GM18498 (cell line): ENCODE data around the gene PLCL2.
A peak's percentile ranks its signal among the peaks of the same experiment; 100 is the strongest.

ENCODE experiments used
- ATAC-seq: cut with Tn5 transposase; IDR thresholded peaks from one replicate; pipeline ENCODE4 v1.9.1; 2021; ENCODE audit warnings: mild to moderate bottlenecking, moderate library complexity; ENCODE audit not compliant: unreplicated experiment

The PLCL2 gene

DNA sequence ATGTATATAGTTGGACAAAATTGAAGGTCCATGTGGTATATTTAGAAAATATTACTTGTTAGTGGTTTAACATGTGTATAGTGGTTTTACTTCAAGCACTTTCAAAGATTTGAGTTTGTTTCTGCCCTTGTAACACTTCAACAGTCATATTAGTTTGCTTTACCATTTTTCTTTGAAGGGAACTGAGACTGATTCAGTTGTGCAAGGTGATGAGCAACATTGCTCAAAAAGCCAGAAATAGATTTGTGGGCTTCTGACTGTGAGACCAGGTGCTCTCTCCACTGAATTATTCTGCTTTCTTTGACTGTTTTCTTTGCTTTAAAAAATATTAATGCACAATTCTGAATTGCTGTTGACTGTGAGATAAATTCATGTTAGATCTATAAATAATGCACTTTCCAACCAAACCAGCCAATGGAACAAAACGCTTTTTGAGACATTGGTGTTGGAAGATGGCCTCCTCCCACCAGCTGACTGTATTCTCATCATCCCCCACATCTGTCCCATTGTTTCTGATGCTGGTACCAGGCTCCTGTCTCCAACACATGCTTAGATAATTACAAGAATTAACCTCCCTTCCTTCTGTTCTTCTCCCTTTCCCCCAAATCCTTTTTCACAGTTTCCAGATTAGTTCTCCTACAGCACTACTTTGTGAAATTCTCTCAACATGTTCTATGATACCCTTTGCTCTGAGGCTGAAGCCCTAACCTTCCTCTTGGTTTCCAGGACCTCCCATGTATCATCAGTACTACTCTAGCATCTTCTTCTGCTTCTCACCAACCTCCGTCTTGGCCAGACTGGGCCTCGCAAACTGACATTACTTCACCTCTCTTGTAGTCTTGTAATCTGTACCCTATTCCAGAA lies 27.9 kb downstream of the PLCL2 start:
- ATAC-seq = peak; percentile 94

DNA sequence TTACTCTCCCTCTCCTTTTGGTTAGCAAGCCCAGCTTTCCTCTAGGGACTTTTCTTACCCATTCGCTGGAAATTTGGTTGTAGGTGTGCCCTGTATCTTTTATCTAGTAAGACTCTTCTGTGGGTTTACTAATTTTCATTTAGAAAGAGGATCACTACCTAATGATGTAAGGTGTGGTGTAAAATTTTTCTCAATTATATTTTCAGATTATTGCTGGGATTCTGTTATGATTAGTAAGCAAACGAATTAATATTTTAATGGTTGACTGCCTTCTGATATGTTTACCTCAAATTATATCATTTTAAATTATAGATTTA lies 28.5 kb downstream of the PLCL2 start:
- no peak for ATAC-seq

DNA sequence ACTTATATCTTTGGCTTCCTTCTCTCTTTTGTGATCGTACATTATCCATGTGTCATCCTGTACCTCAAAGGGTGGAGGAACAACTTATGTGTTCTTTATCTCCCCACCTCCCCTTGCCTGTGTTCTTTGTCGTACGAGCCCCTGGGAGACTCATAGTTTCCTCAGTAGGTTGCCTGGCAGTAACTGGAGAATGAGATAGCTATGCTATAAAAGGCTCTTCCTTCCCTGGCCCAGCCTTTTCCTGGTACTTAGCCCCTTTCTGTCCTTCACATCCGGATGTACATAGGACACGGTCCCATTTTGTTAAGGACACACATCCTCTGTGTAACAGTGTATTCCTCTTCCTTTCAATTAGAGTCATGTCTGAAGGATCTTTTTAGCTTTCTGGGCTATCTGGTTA lies 32.1 kb downstream of the PLCL2 start:
- no peak for ATAC-seq

DNA sequence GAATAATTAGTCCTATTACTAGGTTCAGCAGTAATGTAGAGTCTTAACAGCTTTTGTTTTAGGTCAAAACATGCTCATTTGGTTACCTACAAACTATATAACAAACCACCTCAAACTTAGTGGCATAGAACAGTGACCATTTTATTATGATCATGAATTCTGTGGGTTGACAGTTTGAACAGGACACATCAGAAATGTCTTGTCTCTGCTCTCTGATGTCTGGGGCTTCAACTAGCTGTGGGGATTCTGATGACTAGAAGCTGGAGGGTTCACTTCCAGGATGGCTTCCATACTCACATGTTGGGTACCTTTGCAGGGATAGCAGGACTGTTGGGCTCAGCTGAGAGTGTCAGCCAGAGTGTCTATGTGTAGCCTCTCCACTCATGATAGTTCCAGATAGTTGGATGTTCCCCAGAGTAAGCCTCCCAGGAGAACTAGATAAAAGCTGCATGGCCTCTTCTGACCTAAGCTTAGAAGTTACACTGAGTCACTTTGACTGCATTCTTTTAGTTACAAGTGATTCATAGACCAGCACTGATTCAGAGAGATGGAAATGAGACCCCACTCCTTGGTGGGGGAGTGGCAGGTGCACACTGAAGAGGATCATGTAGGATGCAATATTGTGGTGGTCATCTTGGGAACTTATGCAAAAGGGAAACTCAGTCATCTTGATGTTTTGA lies 32.6 kb downstream of the PLCL2 start:
- ATAC-seq = no peak

DNA sequence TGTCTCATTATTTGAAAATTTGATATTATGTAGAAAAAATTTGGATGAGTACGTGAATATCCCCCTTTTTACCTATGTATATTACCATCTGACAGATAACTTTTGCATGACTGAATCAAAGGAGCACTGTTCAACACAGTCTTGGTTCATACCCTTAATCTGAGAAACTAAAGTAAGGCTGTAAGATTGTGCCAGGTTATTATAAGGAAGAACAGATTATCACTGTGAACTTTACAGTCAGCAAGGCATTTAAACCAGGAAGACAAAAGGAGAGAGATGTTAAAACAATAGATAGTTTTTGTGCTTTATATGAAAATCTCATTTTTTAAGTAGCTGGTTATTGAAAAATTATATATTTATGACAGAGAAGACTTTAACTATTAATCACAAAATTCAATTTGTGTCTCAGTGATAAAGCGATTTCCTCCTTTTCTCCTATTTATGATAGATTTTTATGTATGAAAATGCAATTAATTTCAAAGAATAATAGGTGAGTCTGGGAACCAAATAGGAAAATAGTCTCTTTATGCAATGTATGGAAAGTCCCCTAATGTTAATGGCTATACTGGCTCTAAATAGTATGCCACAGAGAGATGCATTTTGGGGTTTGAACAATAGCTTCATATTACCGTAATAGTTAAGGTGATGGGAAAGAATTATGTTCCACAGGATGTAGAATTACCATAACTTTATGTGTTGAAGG lies 33.4 kb downstream of the PLCL2 start:
- ATAC-seq = no peak

DNA sequence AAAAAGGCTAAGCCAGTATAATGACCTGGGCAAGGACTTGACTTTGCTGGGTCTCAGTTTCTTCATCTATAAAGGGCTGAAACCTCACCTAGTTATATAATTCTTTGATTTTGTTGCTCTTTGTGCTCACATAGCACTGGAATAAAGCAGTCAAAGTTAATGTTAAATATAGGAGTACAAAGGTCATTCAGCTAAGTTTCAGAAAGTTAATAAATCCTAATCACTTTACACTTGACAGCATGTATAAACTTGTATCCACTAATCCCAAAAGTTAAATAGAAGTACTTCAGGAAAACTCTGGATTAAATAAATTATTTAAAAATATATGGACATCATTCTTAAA lies 33.9 kb downstream of the PLCL2 start:
- ATAC-seq = no peak

DNA sequence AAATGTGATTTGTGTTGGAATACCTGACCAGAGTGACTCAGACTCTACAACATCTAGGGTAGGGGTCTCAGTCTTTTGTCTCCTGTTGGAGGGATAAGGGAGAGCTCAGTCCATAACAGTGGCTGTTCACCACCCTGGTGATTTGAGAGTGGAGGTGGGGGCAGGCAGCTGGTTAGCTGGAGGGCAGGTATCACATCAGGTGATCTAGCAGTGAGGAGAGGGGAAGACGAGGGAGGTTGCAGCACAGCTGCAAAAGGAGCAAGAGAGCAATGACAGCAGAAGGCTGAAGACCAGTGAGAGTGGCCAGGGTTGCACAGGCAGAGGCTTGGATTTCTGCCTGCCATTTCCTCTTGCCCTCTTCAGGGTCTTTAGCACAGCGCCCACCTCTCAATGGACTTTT lies 38.4 kb downstream of the PLCL2 start:
- ATAC-seq = no peak

DNA sequence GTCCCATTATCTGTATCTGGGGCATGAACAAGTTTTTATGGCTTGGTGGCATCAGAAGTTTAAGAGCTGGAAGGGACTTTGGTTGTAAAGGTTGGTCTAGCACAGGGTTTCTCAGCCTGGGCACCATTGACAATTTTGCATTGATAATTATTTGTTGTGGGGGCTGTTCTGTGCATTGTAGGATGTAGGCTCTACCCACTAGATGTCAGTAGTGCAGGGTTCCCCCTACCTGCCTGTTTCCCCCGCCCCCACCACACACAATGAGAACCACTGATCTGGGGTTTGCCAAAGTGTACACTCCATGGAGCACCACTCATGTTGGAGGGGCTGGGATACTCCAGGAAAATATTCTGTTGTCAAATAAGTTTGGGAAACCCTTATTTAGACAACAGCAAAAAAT lies 42.7 kb downstream of the PLCL2 start:
- ATAC-seq = peak; percentile 49

DNA sequence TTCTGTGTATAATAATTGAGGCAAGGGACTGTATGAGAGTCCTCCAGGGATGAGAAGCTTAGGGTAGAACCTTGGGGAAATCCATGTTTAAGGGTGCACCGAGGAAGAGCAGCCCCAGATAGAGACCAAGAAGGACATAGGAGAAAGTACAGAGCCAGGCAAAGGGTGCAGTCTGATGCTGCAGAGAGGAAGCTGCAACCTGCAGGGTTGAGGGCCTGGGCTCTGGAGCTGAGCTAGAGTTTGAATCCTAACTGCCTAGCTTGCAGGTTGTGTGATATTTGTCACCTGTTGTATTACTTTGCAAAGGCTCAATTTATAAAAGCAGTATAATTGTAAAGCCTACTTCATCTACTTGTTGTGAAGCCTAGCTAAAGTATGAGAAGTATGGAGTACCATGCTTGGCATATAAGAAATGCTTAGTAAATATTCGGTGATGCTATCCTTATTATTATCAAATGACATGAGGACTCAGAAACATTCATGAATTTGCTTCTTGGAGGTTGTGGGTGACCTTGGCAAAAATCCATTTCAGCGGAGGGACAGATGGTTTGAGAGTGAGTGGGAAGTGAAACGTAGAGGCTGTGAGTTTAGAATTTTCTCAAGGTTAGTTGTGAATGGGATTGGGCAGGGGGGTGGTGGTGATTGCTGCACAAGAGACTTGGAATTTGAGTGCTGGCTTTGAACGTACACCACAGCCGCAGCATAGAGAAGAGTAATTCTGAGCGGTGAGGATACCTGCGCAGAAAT lies 43.8 kb downstream of the PLCL2 start:
- ATAC-seq = peak; percentile 40

DNA sequence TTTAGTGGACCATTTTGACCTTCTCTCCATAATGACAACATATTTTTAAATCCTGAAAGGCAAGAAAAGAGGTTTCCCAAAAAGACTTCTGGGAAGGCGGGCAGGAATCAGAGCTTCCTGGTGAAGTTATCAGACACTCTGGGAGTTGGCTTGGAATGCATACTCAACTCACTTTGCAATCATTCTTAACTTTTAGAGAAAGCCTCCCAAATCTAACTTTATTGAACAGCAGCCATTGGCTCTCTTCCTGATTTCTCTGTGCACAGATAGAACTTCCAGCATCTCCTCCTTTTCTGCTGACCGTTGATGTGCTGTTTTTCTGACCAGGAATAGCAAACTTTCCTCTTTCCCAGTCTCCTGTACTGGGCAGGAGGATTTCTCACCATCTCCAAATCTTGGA lies 44.6 kb downstream of the PLCL2 start:
- ATAC-seq = no peak

DNA sequence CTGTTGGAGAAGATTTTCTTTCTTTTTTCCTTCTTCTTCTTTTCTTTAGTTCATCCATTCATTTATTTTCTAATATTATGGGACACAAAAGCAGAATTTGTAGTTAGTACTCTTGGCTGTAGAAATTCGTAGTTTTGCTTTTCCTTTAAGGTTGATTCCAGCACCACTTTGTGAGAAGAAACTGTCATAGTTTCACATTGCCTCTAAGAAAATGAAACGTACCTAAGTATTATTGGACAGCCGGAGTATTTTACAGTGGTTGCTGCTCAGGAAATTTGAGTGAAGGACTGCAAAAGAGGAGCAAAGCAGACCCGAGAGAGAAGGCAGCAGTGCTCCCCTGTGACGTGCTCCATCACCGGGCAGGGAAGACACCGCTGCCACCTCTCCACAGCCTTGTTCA lies 48.1 kb downstream of the PLCL2 start:
- peak; percentile 68 for ATAC-seq

DNA sequence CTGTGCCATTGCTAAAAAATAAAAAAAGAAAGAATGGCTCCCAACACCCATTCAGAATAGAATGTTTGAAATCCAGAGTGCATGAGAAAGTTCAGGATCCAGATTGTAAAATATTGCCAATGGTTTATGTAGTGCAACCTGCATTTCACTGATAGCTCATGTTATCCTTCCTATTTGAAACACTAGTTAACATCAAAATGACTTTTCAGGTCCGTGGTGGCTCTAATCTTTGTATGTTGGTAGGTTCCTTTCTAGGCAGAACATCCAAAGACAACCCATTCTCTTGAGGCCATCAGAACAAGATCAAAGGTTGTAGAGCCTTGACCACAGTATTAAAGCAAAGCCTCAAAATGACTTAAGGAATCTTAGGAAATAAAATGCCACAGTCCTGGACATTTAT lies 51.0 kb downstream of the PLCL2 start:
- no peak for ATAC-seq

DNA sequence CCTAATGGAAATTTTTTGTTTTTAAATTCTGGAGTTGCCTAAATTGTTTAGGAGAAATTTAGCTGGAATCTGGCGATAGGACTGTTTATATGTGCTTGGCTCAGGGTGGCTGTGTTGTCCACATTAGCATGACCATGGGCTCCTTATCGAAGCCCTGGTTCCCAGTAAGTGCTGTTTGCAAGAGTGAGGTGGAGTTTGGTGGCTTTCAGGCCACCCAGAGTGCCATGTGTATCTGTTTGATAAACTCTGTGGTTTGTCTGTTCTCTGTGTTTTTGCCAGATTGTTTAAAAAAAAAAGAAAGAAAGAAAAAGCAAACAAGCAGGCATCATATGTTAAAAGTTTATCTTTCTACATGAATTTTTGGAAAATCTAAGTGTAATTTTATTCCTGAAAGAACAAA lies 51.5 kb downstream of the PLCL2 start:
- ATAC-seq = no peak

DNA sequence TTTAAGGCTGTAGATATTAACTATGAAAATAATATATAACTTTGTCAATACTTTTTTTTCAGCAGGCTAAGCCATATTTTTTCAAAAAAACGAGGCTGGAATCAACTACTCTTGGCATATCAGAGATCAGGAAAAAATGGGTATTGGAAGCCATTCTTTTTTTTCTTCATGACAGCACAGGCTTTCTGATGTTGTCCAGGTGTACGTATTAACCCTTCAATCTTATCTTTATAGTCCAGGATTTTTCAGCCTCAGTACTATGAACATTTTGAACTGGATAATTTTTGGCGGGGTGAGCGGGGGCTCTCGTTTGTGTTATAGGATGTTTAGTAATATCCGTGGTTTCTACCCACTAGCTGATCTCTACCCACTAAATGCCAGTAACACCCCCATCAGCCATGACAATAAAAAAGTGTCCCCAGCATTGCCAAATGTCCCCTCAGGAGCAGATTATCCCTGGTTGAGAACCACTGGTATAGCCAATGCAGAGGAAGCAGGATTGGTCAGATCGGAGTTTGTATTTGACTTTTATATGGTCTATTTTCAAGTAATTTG lies 52.0 kb downstream of the PLCL2 start:
- ATAC-seq = no peak

DNA sequence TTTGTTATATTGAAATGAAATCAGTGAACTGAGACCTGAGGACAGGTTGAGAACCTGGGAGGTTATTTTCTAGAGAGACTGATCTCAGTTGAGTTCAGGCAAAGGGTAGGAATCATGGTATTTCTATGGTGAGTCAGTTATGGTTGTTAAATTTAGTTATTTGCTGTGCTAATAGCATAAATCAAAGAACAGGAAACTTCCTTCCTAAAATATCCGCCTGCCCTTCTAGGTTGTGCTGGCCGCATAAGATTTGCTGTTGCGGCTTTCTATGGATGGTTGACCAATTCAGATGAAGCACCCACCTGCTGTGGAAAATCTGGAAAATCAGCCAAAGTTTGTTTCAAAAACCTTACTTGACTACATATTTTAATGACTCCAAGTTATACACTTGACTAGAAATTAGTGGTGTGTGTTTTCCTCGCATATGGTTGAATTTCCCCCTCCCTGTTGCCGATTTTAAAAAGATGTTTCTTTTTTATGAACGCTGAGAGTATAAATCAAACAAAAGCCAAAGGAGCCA lies 52.6 kb downstream of the PLCL2 start:
- no peak for ATAC-seq

DNA sequence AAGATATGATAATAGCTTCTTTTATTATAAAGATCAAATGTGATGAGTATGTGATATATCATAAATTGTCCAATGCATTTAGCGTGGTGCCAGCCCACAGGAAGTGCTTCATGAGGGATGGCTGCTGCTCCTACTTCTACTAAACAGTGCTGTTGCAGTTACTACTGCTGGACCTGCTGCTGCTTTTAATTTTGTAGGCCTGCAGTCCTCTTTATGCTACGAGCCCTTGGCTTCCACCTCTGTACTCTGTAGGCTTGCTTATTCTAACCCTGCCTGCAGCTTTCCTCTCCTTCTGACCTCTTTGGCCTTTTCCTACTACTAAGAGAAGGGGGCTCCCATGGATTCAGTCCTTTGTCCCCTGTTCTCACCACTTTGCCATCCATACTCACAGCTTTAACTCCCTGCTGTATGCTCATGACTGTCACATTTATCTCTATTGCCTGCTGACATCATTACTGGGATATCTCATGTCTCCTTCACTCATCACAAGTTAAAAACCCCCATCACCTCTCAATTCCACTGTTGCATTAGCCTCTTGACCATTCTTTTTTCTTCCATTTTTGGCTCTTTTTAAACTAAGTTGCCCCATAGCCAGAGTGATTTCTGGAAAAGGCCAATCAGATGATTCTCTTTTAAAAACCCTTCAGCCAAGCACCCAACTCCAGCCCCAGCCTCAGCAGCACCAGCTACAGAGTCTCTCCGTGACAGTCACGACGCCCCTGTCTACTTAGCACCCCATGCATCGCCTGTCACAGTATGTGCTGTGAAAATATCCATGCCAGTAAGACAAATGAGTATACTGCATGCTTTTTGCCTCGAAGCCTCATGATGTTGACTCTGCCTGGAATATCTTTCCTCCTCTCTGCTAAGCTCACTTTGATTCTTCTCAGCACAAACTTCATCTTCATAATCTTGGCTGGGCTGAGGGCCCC lies 56.3 kb downstream of the PLCL2 start:
- ATAC-seq = no peak

DNA sequence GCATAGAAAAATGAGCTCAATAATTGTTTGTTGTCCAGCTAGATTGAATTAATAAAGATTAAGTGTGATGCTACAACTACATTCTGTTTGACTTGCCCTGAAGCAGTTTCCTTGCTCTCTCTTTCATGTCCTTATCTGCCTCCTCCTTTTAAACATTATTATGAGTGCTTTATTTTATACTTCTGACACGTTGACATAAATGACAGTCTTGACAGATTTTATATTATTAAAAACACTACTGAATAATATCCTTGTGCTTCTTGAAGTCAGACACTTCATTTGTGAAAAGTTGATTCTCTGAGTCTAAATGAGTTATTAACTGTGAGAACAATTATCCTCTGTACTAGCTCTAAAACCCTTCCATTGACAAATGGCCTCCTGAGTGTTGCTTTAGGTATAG lies 58.2 kb downstream of the PLCL2 start:
- ATAC-seq = no peak

DNA sequence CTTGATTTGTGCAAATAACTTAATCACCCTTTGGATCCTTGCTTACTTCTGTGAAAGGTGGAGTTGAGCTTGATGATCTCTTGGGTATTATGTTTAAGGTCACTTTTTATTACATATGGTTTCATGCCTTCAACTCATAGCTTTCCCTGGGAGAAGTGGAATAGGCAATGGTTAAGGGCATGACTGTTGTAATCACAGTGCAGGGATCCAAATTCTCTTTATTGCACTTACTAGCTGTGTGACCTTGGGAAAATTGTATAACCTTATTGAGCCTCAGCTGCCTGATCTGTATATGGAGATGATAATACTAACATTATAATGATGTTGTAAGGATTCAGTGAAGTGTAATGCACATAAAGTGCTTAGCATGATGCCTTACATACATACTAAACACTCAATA lies 59.1 kb downstream of the PLCL2 start:
- ATAC-seq = no peak

DNA sequence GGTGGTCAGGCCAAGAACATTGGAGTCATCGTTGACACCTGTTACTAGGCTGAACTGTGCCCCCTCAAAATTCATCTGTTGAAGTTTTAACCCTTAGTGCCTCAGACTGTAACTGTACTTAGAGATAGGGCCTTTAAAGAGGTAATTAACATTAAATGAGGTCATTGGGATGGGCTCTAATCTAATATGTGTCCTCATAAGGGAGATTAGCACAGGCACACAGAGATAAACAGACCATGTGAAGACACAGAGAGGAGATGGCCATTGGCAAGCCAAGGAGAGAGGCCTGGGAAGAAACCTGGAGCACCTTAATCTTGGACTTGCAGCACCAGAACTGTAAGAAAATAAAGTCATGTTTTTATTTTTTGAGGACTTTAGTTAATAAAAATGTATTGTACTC lies 59.6 kb downstream of the PLCL2 start:
- no peak for ATAC-seq

DNA sequence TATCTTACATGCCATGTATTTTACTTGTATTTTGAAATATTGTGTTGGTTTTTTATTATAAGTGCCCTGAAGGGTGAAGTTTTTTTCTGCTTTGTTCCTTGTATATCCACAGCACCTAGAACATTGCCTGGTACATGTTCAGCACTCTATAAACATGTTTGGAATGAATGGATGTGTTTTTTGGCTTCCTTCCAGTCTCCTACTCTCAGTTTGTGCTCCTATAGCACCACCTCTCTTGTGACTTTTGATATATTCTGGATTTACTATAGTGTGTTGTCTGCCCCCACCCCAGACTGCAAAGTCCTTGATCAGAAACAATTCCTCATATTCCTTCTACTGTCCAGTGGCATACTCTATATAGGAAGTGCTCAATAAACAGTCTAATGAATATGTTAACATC lies 60.6 kb downstream of the PLCL2 start:
- ATAC-seq = no peak
